Ascending aorta (tissue), 2 donors: Measurements from ENCODE around the gene TBC1D14. TPM values are rescaled to one million over a fixed set of nuclear protein-coding genes. Genes with fewer than 3 reads are reported as not detected.
A peak's percentile ranks its signal among the peaks of the same experiment; 100 is the strongest.

ENCODE experiments used
- DNase-seq, 2 donors: peaks; one replicate each; pipeline ENCODE4 v3.0.0-alpha.2; 2019; ENCODE audit warnings: low spot score in 2 of 2
- H3K27ac ChIP-seq, 2 donors: fragments of 200-600 bp; sonication (generic); one replicate each; pipeline ENCODE4 v1.5.1; 2016 to 2017; ENCODE audit warnings: mild to moderate bottlenecking in 1 of 2
- H3K27me3 ChIP-seq: fragments of 200-600 bp; sonication (generic); one replicate; pipeline ENCODE4 v1.5.1; 2017
- H3K36me3 ChIP-seq, 2 donors: fragments of 200-600 bp; sonication (generic); one replicate each; pipeline ENCODE4 v1.5.1; 2016
- H3K4me1 ChIP-seq, 2 donors: fragments of 200-600 bp; sonication (generic); one replicate each; pipeline ENCODE4 v1.5.1; 2016 to 2017; ENCODE audit warnings: mild to moderate bottlenecking in 1 of 2
- H3K4me3 ChIP-seq, 2 donors: fragments of 200-600 bp; sonication (generic); one replicate each; pipeline ENCODE4 v1.5.1; 2016 to 2017; ENCODE audit warnings: mild to moderate bottlenecking in 1 of 2
- H3K9me3 ChIP-seq, 2 donors: fragments of 200-600 bp; sonication (generic); one replicate each; pipeline ENCODE4 v1.5.1; 2016
- CTCF ChIP-seq, 3 experiments: fragments of 200-600 bp in 2 of 3; fragments of 450-650 bp in 1 of 3; sonication (generic) in 2 of 3; IDR thresholded peaks; one replicate each; pipeline ENCODE4 v1.5.1; 2016 to 2019; ENCODE audit warnings: antibody characterized with exemption in 3 of 3, mild to moderate bottlenecking in 1 of 3, moderate library complexity in 1 of 3
- intact Hi-C: fragments of 100-400 bp; cut with DNase I; formaldehyde crosslinking; loops from one replicate; pipeline ENCODE4 v1.15.1; 2023
- total RNA-seq: library from RNA; depleted of rRNA; stranded (reverse); fragments of >200 nt; gene quantifications from one replicate; pipeline ENCODE4 v1.1.0, GENCODE V29; 2016

The TBC1D14 gene
- 26.4 TPM for total RNA-seq

- H3K9me3 ChIP-seq = no peaks in the 10 kb centered on the region
- intact Hi-C loops = loop anchor here (1.0 to 2.0 kb wide), 6 partner anchors 23 to 334 kb away; partner anchors contain the start of genes GRPEL1, MAN2B2 and TADA2B
Observed at GRCh38 chr4:6909113-6909969, at the start of gene TBC1D14. TBC1D14 (plus strand) TSS chr4:6909826; CDS start chr4:6923390, 13,564 bp downstream.

GRCh38 chr4:6868386-6868785, 41.2 kb upstream of the TBC1D14 start:
- H3K4me1 ChIP-seq = no peaks in the 10 kb centered on the region
- H3K4me3 ChIP-seq = no peak overlapping the region
- TF ChIP-seq CTCF (IDR thresholded peaks at IDR 0.05) = no peak
- no peaks in the 10 kb centered on the region for H3K9me3 ChIP-seq
- intact Hi-C loops = no loop called here
- DNase-seq = no peak
- no peaks in the 10 kb centered on the region for H3K27me3 ChIP-seq
- H3K27ac ChIP-seq = no peak overlapping the region
- H3K36me3 ChIP-seq = peaks cover 44 to 55% of the 10 kb centered on the region in 2 donors

More at GRCh38 chr4:6909113-6909969, at the start of gene TBC1D14:
- Histone ChIP-seq H3K4me1 (peaks cover 0 to 32% of the 10 kb centered on the region in 2 donors), H3K27me3 (no peaks in the 10 kb centered on the region), H3K27ac (peak within 1 kb of the TSS; percentile 97 to 99), H3K36me3 (no peaks in the 10 kb centered on the region), H3K4me3 (peak within 1 kb of the TSS; percentile 84 to 94)
- DNase-seq = peak; percentile 54 to 93
- TF ChIP-seq CTCF (IDR thresholded peaks at IDR 0.05) = peak in 1 of 3 experiments; percentile 4

GRCh38 chr4:6869944-6870343, 39.7 kb upstream of the TBC1D14 start:
- no peaks in the 10 kb centered on the region for H3K4me1 ChIP-seq
- intact Hi-C loops = loop anchor here (5.0 kb wide), 1 partner anchor 88 kb away; the partner anchor contains the start of gene KIAA0232
- no peak for TF ChIP-seq CTCF (IDR thresholded peaks at IDR 0.05)
- no peak overlapping the region for H3K4me3 ChIP-seq
- H3K9me3 ChIP-seq = no peaks in the 10 kb centered on the region
- H3K27ac ChIP-seq = no peak overlapping the region
- H3K27me3 ChIP-seq = no peaks in the 10 kb centered on the region
- DNase-seq = no peak
- H3K36me3 ChIP-seq = peaks cover 39 to 58% of the 10 kb centered on the region in 2 donors

- intact Hi-C loops = loop anchor here (5.0 kb wide), 1 partner anchor 91 kb away; the partner anchor contains the start of gene KIAA0232
- Histone ChIP-seq H3K9me3 (no peaks in the 10 kb centered on the region), H3K27me3 (no peaks in the 10 kb centered on the region), H3K36me3 (peaks cover 58 to 69% of the 10 kb centered on the region in 2 donors), H3K4me1 (no peaks in the 10 kb centered on the region), H3K4me3 (no peak overlapping the region), H3K27ac (no peak overlapping the region)
- no peak for TF ChIP-seq CTCF (IDR thresholded peaks at IDR 0.05)
- DNase-seq = no peak
Observed at GRCh38 chr4:6873291-6873690, 36.3 kb upstream of the TBC1D14 start.

- H3K4me1 ChIP-seq = no peaks in the 10 kb centered on the region
- peak; percentile 79 to 84 (median 84) for TF ChIP-seq CTCF (IDR thresholded peaks at IDR 0.05)
- H3K27me3 ChIP-seq = no peaks in the 10 kb centered on the region
- H3K36me3 ChIP-seq = peaks cover 56 to 74% of the 10 kb centered on the region in 2 donors
- no peaks in the 10 kb centered on the region for H3K9me3 ChIP-seq
- peak in 1 of 2 donors; percentile 83 for DNase-seq
- H3K4me3 ChIP-seq = no peak overlapping the region
- H3K27ac ChIP-seq = no peak overlapping the region
- intact Hi-C loops = loop anchor here (1.0 to 5.0 kb wide), 2 partner anchors 92 to 154 kb away; partner anchors contain the start of gene KIAA0232
Observed at GRCh38 chr4:6873792-6874461, 35.7 kb upstream of the TBC1D14 start.
